ENCODE data around the gene SLC9A9.

SLC9A9 gene

DNA sequence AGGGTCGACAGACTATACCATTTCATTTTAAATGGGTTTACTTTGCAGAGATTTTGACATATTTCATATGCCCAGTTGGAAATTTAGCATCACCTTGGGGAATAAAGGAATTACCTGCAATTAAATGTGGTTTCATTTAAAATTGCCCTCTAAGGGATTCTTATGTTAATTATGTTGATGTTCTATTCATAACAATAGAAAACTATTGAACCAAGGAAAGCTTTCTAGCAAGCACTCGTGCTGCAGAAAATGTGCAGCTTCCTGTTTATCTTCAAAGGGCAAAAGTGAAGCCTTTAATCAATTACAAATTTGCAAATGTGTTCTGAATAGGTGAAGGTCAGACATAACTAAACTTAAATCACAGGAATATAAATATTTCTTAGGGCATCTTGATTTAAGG lies 376.6 kb downstream of the SLC9A9 start:
- Histone ChIP-seq H3K27me3 (ENCODE audit: low read depth, low read length) (no peaks in the 10 kb centered on the region), H3K27ac (ENCODE audit: low read length) (no peak overlapping the region), H3K4me1 (ENCODE audit: control insufficient read depth in 1 of 2, insufficient read depth in 2 of 2, low read length in 2 of 2) (no peaks in the 10 kb centered on the region), H3K36me3 (ENCODE audit: control insufficient read depth in 1 of 2, insufficient read depth in 2 of 2, low read length in 2 of 2) (peaks cover 0 to 2% of the 10 kb centered on the region in 2 donors), H3K9me3 (ENCODE audit: control insufficient read depth in 1 of 2, low read length in 2 of 2) (no peaks in the 10 kb centered on the region), H3K4me3 (ENCODE audit: low read depth in 1 of 2, low read length in 2 of 2) (no peak overlapping the region)

- Histone ChIP-seq H3K4me1 (ENCODE audit: control insufficient read depth in 1 of 2, insufficient read depth in 2 of 2, low read length in 2 of 2) (no peaks in the 10 kb centered on the region), H3K9me3 (ENCODE audit: control insufficient read depth in 1 of 2, low read length in 2 of 2) (no peaks in the 10 kb centered on the region), H3K27ac (ENCODE audit: low read length) (no peak overlapping the region), H3K4me3 (ENCODE audit: low read depth in 1 of 2, low read length in 2 of 2) (no peak overlapping the region), H3K36me3 (ENCODE audit: control insufficient read depth in 1 of 2, insufficient read depth in 2 of 2, low read length in 2 of 2) (peaks cover 6 to 8% of the 10 kb centered on the region in 2 donors), H3K27me3 (ENCODE audit: low read depth, low read length) (no peaks in the 10 kb centered on the region)
Observed at GRCh38 chr3:143469159-143469558, 379.1 kb downstream of the SLC9A9 start.

DNA sequence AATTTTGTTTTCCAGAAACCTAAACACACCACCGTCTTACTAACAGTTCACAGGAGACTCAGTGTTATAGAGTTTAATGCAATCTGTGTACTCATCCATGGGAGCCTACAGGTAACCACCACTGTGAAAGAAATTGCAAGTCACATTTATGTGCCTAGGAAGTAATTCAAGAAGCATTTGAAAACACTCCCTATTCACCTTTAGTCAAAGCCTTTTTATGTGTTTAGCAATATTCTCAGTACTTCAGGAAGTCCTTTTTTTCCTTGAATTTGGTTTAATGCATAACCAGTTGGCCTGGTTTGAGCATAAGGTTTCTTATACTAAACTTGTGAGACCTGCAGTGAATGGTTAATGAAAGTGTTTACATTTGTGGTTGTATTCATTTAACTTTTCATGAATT lies 382.6 kb downstream of the SLC9A9 start:
- Histone ChIP-seq H3K9me3 (ENCODE audit: control insufficient read depth in 1 of 2, low read length in 2 of 2) (no peaks in the 10 kb centered on the region), H3K36me3 (ENCODE audit: control insufficient read depth in 1 of 2, insufficient read depth in 2 of 2, low read length in 2 of 2) (peaks cover 6 to 16% of the 10 kb centered on the region in 2 donors), H3K4me3 (ENCODE audit: low read depth in 1 of 2, low read length in 2 of 2) (no peak overlapping the region), H3K27me3 (ENCODE audit: low read depth, low read length) (no peaks in the 10 kb centered on the region), H3K4me1 (ENCODE audit: control insufficient read depth in 1 of 2, insufficient read depth in 2 of 2, low read length in 2 of 2) (no peaks in the 10 kb centered on the region), H3K27ac (ENCODE audit: low read length) (no peak overlapping the region)

DNA sequence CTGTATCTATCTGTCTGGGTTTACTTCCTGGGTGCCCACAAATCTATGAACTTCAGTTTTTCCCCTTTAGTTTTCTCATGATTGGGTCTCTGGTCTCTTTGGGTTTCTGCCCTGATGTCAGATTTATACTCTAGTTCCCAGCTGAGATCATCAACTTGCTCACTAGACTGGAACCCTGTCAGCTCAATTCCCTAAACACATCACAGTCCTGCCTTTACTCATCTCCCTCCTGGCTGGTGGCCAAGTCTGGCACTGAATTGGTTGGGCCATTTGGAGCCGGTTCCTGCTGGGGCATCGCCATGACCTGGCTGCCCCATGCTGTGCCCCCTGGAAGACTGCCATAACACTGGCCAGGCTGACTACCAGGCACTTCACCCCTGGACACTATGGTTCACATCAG lies 383.4 kb downstream of the SLC9A9 start:
- Histone ChIP-seq H3K27ac (ENCODE audit: low read length) (no peak overlapping the region), H3K4me1 (ENCODE audit: control insufficient read depth in 1 of 2, insufficient read depth in 2 of 2, low read length in 2 of 2) (no peaks in the 10 kb centered on the region), H3K4me3 (ENCODE audit: low read depth in 1 of 2, low read length in 2 of 2) (no peak overlapping the region), H3K27me3 (ENCODE audit: low read depth, low read length) (no peaks in the 10 kb centered on the region), H3K9me3 (ENCODE audit: control insufficient read depth in 1 of 2, low read length in 2 of 2) (no peaks in the 10 kb centered on the region), H3K36me3 (ENCODE audit: control insufficient read depth in 1 of 2, insufficient read depth in 2 of 2, low read length in 2 of 2) (peaks cover 6 to 16% of the 10 kb centered on the region in 2 donors)

DNA sequence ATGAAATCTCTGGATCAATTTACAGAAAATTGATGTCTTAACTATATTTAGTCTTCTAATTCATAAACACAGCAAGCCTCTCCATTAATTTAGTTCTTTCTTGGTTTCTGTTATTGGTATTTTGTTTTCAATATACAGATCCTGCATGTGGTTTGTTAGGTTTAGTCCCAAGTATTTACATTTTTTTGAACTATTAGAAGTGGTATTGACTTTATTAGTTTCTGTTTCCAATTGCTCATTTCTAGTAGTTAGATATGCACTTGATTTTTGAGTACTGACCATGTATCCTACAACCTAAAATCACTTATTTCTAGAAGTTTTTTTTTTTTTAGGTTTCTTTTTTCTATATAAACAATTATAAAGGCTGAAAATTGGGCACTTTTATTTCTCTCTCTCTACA lies 392.8 kb downstream of the SLC9A9 start:
- Histone ChIP-seq H3K27me3 (ENCODE audit: low read depth, low read length) (no peaks in the 10 kb centered on the region), H3K27ac (ENCODE audit: low read length) (no peak overlapping the region), H3K4me3 (ENCODE audit: low read depth in 1 of 2, low read length in 2 of 2) (no peak overlapping the region), H3K9me3 (ENCODE audit: control insufficient read depth in 1 of 2, low read length in 2 of 2) (no peaks in the 10 kb centered on the region), H3K36me3 (ENCODE audit: control insufficient read depth in 1 of 2, insufficient read depth in 2 of 2, low read length in 2 of 2) (no peaks in the 10 kb centered on the region), H3K4me1 (ENCODE audit: control insufficient read depth in 1 of 2, insufficient read depth in 2 of 2, low read length in 2 of 2) (no peaks in the 10 kb centered on the region)

- no peak overlapping the region for H3K4me3 ChIP-seq (ENCODE audit: low read depth in 1 of 2, low read length in 2 of 2)
- H3K4me1 ChIP-seq (ENCODE audit: control insufficient read depth in 1 of 2, insufficient read depth in 2 of 2, low read length in 2 of 2), result no peaks in the 10 kb centered on the region
- no peaks in the 10 kb centered on the region for H3K9me3 ChIP-seq (ENCODE audit: control insufficient read depth in 1 of 2, low read length in 2 of 2)
- H3K36me3 ChIP-seq (ENCODE audit: control insufficient read depth in 1 of 2, insufficient read depth in 2 of 2, low read length in 2 of 2), result no peaks in the 10 kb centered on the region
- H3K27ac ChIP-seq (ENCODE audit: low read length), result no peak overlapping the region
- no peaks in the 10 kb centered on the region for H3K27me3 ChIP-seq (ENCODE audit: low read depth, low read length)
Observed at GRCh38 chr3:143450632-143451031, 397.6 kb downstream of the SLC9A9 start.

DNA sequence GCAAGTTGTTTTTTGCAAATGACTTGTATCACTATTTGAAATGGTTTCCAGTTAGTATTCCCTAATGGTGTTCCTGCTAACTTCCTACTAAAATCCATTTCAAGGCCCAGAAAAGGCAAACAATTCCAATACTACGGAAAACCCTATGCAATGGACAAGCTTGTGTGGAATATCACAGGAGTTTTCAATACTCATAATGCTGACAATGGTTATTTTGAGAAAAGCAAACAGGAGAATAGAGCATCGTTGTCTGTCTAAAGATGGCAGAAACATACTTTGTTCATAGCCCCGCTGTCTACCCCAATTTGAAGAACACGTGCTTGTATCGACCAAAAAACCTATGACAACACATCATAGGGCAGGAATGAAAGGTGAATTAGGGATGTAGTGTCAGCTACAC lies 400.8 kb downstream of the SLC9A9 start:
- H3K4me1 ChIP-seq (ENCODE audit: control insufficient read depth in 1 of 2, insufficient read depth in 2 of 2, low read length in 2 of 2), result peaks cover 0 to 5% of the 10 kb centered on the region in 2 donors
- H3K27me3 ChIP-seq (ENCODE audit: low read depth, low read length), result no peaks in the 10 kb centered on the region
- H3K4me3 ChIP-seq (ENCODE audit: low read depth in 1 of 2, low read length in 2 of 2), result no peak overlapping the region
- peaks cover 0 to 3% of the 10 kb centered on the region in 2 donors for H3K36me3 ChIP-seq (ENCODE audit: control insufficient read depth in 1 of 2, insufficient read depth in 2 of 2, low read length in 2 of 2)
- H3K9me3 ChIP-seq (ENCODE audit: control insufficient read depth in 1 of 2, low read length in 2 of 2), result no peaks in the 10 kb centered on the region
- H3K27ac ChIP-seq (ENCODE audit: low read length), result no peak overlapping the region

DNA sequence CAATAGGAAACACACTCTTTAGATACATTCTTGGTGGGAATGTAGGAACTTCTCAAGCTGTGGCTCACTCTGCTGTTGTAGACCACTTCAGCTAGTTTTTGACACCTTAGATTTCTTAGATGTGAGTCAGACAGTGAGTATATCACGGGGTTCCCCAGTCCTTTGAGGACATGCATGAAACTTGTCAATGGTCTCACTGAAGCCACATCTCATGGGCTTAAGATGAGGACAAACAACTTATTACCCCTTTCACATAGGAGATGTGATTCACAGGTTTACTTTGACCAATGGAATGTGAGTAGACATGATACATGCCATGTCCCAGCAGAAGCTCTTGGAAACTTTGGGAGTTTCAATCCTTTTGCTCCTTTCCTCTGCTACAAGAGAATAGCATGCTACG lies 403.1 kb downstream of the SLC9A9 start:
- Histone ChIP-seq H3K36me3 (ENCODE audit: control insufficient read depth in 1 of 2, insufficient read depth in 2 of 2, low read length in 2 of 2) (peaks cover 0 to 3% of the 10 kb centered on the region in 2 donors), H3K9me3 (ENCODE audit: control insufficient read depth in 1 of 2, low read length in 2 of 2) (no peaks in the 10 kb centered on the region), H3K4me3 (ENCODE audit: low read depth in 1 of 2, low read length in 2 of 2) (no peak overlapping the region), H3K27me3 (ENCODE audit: low read depth, low read length) (no peaks in the 10 kb centered on the region), H3K4me1 (ENCODE audit: control insufficient read depth in 1 of 2, insufficient read depth in 2 of 2, low read length in 2 of 2) (peaks cover 0 to 5% of the 10 kb centered on the region in 2 donors), H3K27ac (ENCODE audit: low read length) (no peak overlapping the region)

- Histone ChIP-seq H3K4me1 (ENCODE audit: control insufficient read depth in 1 of 2, insufficient read depth in 2 of 2, low read length in 2 of 2) (peaks cover 0 to 5% of the 10 kb centered on the region in 2 donors), H3K27me3 (ENCODE audit: low read depth, low read length) (no peaks in the 10 kb centered on the region), H3K9me3 (ENCODE audit: control insufficient read depth in 1 of 2, low read length in 2 of 2) (no peaks in the 10 kb centered on the region), H3K36me3 (ENCODE audit: control insufficient read depth in 1 of 2, insufficient read depth in 2 of 2, low read length in 2 of 2) (peaks cover 0 to 3% of the 10 kb centered on the region in 2 donors), H3K4me3 (ENCODE audit: low read depth in 1 of 2, low read length in 2 of 2) (no peak overlapping the region), H3K27ac (ENCODE audit: low read length) (peak overlapping the region; percentile 36)
Observed at GRCh38 chr3:143443851-143444331, 404.4 kb downstream of the SLC9A9 start.

- Histone ChIP-seq H3K9me3 (ENCODE audit: control insufficient read depth in 1 of 2, low read length in 2 of 2) (no peaks in the 10 kb centered on the region), H3K27me3 (ENCODE audit: low read depth, low read length) (no peaks in the 10 kb centered on the region), H3K4me3 (ENCODE audit: low read depth in 1 of 2, low read length in 2 of 2) (no peak overlapping the region), H3K27ac (ENCODE audit: low read length) (peak overlapping the region; percentile 27), H3K36me3 (ENCODE audit: control insufficient read depth in 1 of 2, insufficient read depth in 2 of 2, low read length in 2 of 2) (peaks cover 0 to 3% of the 10 kb centered on the region in 2 donors), H3K4me1 (ENCODE audit: control insufficient read depth in 1 of 2, insufficient read depth in 2 of 2, low read length in 2 of 2) (peaks cover 0 to 5% of the 10 kb centered on the region in 2 donors)
Observed at GRCh38 chr3:143442814-143443447, 405.3 kb downstream of the SLC9A9 start.

GRCh38 chr3:143441516-143442171 lies 406.6 kb downstream of the SLC9A9 start:
- no peak overlapping the region for H3K27ac ChIP-seq (ENCODE audit: low read length)
- H3K4me1 ChIP-seq (ENCODE audit: control insufficient read depth in 1 of 2, insufficient read depth in 2 of 2, low read length in 2 of 2), result peaks cover 0 to 5% of the 10 kb centered on the region in 2 donors
- H3K36me3 ChIP-seq (ENCODE audit: control insufficient read depth in 1 of 2, insufficient read depth in 2 of 2, low read length in 2 of 2), result peaks cover 0 to 3% of the 10 kb centered on the region in 2 donors
- H3K27me3 ChIP-seq (ENCODE audit: low read depth, low read length), result no peaks in the 10 kb centered on the region
- no peak overlapping the region for H3K4me3 ChIP-seq (ENCODE audit: low read depth in 1 of 2, low read length in 2 of 2)
- no peaks in the 10 kb centered on the region for H3K9me3 ChIP-seq (ENCODE audit: control insufficient read depth in 1 of 2, low read length in 2 of 2)
